ENCODE measurements around the gene RSBN1.
A peak's percentile ranks its signal among the peaks of the same experiment; 100 is the strongest.

The RSBN1 gene

GRCh38 chr1:113811156-113811887, 954 bp downstream of the RSBN1 start:
- DNase-seq = peak; percentile 20 to 30 (median 20)

DNA sequence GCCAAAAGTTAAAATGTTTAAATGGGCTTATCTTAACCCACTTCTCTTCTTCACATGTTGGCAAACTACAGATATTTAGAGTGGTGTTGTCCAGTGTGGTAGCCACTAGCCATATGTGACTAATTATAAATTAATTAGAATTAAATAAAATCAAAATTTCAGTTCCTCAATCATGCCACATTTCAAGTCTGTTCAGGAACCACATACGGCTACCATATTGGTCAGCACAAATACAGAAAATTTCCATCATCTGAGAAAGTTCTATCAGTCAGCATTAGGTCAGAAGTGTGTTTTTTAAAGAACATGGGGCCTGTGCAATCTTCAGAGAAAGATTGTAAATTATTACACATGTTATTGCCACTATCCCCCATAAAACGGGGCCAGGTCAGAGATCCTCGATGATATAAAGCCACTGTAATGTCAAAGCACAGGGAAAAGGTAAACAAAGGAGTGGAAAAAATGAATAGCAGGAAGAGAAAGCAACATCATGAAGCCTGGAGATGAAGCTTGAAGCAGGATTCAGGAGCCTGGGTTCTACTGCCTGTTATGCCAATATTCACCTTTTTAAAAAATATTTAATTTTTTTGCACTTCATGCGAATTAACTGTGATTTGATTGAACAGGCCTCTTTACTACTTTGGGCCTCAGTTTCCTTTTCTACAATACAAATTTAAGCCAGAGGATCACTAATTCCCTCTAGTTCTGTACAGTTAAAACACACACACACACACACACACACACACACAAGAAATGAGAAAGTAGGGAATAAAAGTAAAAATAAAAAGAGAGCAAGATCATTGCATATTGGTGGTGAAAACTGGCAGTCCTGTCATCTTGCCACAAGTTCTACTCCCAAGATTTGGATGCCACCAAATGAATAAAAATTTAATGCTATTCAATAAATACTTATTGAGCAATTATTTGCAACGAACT, 2.3 kb downstream of the RSBN1 start:
- peak; percentile 6 to 51 (median 41) for DNase-seq

DNA sequence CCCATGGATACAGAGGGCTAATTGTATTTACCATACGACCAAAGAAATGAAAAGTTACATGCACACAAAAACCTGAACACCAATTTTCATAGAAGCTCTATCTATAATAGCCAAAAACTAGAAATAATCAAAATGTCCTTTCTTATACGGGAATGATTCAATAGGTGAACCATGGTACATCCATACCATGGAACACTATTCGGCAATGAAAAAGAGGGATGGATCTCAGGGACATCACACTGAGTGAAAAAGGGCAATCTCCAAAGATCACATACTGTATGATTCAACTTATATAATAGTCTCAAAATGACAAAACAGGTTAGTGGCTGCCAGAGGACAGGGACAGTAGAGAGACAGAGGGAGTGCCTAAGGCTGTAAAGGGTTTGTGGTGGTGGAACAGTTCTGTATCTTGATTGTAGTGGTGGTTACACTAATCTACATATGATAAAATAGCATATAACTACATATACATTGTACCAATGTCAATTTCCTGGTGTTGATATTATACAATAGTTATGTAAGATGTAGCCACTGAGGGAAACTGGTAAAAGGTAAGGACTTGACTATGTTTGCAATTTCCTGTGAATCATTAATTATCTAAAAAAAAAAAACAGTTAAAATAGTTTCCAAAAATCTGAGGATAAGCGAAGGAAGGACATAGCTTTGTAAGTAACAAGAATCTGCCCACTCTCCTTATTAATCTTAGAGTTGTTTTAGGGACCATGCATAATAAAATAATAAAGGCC, 3.7 kb downstream of the RSBN1 start:
- DNase-seq = no peak

DNA sequence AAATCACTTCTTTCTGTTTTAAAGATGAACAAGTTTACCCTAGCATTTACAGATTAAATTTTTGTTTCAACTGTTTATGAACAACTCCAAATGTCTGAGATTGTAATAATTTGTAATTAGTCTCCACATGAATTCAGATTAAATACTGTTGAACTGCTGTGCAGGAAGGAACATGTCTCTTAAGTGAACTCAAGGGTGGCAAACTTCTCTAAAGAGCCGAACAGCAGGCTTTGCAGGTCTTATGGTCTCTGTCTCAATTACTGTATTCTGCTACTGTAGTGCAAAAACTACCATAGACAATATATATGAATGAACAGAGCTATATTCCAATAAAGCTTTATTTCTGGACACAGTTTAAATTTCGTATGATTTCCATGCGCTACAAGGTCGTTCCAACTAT, 6.6 kb downstream of the RSBN1 start:
- DNase-seq = no peak

DNA sequence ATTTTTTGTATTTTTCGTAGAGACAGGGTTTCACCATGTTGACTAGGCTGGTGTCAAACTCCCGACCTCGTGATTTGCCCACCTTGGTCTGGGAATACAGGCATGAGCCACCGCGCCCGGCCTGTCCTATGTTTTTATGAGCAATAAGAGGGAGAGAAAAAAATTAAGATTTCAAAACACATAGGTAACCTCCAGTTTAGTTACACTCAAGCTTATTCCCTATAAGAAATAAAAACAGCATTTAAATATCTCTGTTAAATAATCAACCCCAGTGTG, 7.1 kb downstream of the RSBN1 start:
- no peak for DNase-seq

GRCh38 chr1:113804421-113805255, 7.6 kb downstream of the RSBN1 start:
- DNase-seq = peak; percentile 57 to 78 (median 75)

DNA sequence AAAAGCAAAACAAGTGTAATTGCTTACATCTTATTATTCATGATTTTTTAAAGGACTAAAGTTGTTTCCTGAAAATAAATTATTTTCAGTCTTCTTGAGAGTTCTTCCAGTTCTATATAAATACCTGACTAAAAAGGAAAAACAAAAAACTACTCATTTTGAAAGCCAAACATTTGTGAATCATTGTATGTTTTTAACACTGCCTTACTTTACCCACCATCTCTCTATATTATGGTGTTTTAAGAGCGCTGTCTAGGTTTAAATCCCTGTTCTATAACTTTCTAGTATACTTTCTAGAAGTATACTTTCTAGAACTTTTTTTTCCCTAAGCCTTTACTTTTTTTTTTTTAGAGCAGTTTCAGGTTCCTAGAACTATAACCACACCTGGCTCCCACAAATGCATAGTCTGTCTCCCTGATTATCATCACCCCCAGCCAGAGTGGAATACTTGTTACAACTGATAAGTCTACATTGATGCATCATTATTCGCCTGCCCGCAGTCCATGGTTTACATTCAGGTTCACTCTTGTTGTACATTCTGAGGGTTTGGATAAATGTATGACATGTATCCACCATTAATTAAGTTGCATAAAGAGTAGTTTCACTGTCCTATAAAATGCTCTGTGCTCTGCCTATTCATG, 9.8 kb downstream of the RSBN1 start:
- DNase-seq = no peak

DNA sequence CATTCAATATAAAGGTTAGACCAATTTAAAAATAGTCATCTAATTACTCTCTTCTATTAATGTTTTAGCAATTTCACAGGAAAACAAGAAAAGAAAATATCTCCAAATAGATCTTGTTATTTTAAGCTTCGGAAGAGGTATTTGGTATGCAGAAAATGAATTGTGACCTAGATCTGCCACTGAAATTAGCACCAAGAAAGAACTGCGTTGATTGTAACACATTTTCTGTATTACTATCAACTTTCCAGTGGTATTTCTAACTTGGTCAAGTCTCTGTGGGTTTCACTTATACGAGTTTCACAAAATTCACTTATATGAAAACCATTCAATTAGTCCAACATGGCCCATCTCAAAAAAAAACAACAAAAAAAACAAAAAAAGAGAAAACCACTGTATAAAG, 11.8 kb downstream of the RSBN1 start:
- no peak for DNase-seq

- no peak for DNase-seq
Measured at GRCh38 chr1:113797472-113797871, 14.8 kb downstream of the RSBN1 start.

DNA sequence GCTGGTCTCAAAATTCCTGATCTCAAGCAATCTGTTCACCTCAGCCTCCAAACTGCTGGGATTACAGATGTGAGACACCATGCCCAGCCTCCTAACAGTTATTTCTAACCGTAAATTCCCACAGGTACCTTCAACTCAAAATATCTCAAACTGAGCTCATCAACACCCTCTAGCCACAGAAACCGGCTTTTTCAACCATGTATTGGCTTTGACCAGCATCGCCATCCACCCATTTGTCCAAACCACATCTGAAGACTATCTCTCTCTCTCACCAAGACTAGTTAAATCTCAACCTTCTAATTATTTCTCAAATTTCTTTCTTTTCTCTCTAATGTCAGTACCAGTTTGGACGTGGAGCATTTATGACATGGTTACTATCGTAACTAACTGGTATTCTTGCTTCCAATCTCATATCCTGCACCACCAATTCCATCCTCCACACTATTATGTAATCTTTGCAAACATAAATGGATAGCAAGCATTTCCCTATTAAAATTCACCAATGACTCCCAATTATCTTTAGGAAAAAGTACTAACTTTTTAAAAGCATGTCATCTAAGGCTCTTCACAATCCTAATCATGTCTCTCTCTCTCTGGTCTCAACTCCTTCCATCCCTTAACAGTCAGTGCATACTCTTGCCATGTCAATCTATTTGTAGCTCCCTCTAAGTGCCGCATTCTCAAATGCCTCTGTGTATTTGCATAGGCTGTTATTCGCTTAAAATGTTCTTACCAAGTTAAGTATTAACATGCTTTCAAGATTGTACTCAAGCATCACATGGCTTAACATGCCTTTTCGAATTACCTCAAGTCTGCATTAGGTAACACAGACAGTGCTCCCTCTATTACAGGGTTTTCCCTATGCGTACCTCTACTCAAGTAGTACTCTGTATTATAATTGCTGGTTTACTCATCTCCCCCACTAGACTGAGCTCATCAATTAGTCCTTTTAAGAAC, 18.1 kb downstream of the RSBN1 start:
- DNase-seq = no peak

DNA sequence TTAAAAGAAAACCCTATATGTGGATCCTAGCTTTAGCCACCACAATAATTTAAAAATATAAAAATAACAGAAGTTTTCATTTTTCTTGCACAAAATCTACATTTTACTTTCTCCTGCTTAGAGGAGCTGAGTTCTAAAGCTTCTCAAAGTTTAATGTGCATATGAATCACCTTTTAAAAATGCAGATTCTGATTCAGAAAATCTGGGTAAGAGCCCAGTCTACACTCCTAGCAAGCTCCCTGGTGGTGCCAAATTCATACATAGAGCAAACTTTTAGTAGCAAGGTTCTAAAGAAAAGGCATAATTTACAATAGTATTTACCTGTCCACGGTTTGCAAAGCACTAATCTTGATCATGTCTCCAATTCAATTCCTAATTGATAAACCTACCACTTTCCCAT, 19.3 kb downstream of the RSBN1 start:
- DNase-seq = no peak

DNA sequence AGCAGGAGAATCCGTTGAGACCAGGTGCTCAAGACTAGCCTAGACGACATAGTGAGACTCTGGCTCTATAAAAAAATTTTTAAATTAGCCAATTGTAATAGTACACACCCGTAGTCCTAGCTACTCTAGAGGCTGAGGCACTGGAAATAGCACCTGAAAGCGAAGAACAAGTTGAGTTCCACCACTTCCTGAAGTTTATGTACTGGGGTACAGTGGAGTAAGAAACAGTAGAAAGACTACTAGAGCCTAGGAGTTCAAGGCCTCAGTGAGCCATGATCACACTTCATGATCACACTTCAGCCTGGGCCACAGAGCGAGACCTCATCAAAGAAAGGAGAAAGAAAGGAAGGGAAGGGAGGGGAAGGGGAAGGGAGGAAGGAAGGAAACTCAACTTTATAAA, 19.8 kb downstream of the RSBN1 start:
- DNase-seq = no peak

- no peak for DNase-seq
Measured at GRCh38 chr1:113788802-113789201, 23.5 kb downstream of the RSBN1 start.

DNA sequence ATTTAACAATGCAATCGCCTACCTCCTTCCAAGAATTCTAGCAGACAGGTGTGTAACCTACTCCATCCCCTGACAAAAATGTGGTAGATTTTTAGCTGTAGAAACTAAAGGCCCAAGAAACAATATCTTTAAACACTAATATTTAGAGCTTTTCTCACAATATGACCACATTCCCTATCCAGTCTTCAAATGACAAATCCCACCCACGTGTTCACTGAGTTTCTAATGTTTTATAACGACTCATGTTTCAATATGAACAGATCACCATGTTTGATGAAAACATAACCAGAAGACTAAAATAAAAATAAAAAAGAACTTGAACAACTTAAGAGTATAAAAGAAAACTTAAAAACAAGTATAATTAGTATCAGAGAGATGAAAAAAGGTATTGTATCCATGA, 24.6 kb downstream of the RSBN1 start:
- DNase-seq = peak in 2 of 3 donors; percentile 34 to 53

GRCh38 chr1:113786069-113786468, 26.2 kb downstream of the RSBN1 start:
- no peak for DNase-seq

DNA sequence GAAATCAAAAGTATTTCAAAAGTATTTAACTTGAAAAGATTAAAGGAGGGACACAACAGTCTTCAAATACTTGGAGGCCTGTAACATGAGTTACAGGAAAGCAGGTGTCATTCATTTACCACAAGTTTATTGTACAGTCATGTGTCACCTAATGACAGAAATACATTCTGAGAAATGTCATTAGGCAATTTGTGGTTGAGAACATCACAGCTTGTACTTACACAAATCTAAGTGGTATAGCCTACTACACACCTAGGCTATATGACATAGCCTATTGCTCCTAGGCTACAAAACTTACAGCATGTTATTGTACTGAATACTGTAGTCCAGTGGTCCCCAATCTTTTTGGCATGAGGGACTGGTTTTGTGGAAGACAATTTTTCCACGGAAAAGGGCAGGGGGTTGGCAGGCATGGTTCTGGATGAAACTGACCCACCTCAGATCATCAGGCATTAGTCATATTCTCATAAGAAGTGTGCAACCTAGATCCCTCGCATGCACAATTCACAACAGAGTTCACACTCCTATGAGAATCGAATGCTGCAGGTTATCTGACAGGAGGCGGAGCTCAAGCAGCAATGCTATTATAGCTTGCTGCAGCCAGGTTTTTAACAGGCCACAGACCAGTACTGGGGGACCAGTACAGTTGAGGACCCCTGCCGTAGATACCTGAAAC, 28.0 kb downstream of the RSBN1 start:
- peak in 1 of 3 donors; percentile 33 for DNase-seq

- peak; percentile 62 to 74 (median 69) for DNase-seq
Measured at GRCh38 chr1:113783254-113784103, 28.8 kb downstream of the RSBN1 start.

DNA sequence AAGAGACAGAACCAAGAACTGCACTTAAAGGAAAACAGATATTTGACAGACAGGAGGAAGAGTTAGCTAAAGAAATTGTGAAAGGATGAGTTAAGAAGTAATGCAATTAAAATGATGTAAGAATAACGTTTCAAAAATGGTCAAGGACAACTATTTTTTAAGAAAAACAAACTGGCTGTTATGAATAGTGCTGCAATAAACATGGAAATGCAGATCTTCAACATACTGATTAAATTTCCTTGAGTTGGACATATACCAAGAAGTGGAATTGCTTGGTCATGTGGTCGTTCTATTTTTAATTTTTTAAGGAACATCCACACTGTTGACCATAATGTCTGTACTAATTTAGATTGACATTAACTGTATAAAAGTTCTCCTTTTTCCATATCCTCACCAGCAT, 29.9 kb downstream of the RSBN1 start:
- DNase-seq = peak in 2 of 3 donors; percentile 13 to 28
